ENCODE data around the gene ADGRL1. TPM values are rescaled to one million over a fixed set of nuclear protein-coding genes. Genes with fewer than 3 reads are reported as not detected.
"Not testable (repeated sequence)": the region's sequence is repeated elsewhere in the genome, so short reads cannot be mapped to it uniquely, and the experiment has no call there.

Gene ADGRL1
- total RNA-seq, 2 experiments from 2014 or later, result 6.3 to 7.7 TPM

DNA sequence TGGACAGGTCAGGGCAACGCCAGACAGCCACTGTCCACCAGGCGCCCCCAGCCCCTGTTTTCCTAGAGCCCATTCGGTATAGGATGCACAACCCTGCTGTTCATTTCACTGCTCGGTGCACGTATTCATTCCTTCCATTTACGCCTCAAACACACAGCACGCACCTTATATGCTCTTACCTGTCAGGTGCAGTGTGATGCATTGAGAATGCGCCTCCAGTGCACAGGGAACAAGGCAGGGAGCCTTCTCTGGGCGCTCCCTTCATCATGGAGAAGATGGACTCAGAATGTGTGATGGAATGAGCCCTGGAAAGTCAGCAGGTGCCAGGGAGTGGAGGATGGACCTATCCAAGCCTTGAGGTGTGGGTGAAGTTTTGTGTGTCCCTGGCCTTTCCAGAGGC is 4.2 kb upstream of the ADGRL1 start:
- H3K4me1 Mint-ChIP-seq (ENCODE audit: low read depth), result peaks cover 14% of the 10 kb centered on the region
- ATAC-seq; H3K27ac Mint-ChIP-seq; H3K36me3 Mint-ChIP-seq (ENCODE audit: low read depth); CTCF ChIA-PET; DNase-seq; POLR2A ChIA-PET; H3K9me3 Mint-ChIP-seq (ENCODE audit: insufficient read depth); H3K4me3 Mint-ChIP-seq: not testable (repeated sequence)
- H3K27me3 Mint-ChIP-seq (ENCODE audit: low read depth), result peaks cover 35% of the 10 kb centered on the region

DNA sequence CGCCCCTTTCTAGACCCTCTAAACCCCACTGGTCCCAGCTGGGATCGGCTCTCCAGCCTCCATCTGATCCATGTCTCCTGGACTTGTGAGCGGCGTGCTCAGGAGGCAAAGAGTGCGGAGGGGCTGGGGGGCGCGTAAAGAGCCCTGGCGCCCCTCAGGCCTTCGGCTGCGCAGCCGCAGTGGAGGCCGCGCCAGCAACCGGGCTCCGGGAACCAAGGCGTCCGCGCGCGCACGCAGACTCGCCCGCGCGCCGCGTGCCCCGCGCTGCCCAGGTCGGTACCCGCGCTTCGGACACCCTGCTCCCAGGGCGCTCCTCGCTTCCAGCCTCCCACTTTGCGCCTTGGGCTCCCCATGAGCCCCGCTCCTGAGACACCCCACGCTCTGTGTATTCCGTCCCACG is 3.4 kb upstream of the ADGRL1 start:
- DNase-seq; ATAC-seq; H3K36me3 Mint-ChIP-seq (ENCODE audit: low read depth); H3K4me3 Mint-ChIP-seq; H3K9me3 Mint-ChIP-seq (ENCODE audit: insufficient read depth); CTCF ChIA-PET; H3K27ac Mint-ChIP-seq: not testable (repeated sequence)
- Mint-ChIP-seq H3K27me3 (ENCODE audit: low read depth) (peaks cover 40% of the 10 kb centered on the region), H3K4me1 (ENCODE audit: low read depth) (peaks cover 20% of the 10 kb centered on the region)
- POLR2A ChIA-PET, result interaction anchor here (0.6 kb wide), 1 partner anchor 8 kb away, joined by 3 read pairs; no protein-coding TSS in a partner anchor

DNA sequence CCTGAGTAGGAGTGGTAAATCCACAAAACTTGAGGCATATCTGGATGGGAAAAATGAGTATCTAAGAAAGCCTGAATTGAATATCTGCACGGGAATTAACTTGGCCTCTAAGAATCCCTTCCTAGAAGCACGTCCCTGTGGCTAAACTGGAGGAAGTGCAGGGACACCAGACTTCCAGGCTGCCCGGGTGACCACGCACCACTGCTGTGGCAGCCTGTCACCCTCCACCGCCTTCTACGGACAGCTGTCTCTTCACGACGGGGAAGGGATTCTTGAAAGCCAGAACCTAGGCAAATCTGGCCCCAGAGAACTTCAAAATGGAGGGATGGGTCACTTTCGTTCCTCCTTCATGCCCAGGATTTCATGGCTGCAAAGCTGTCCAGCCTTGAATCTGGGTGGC is 2.5 kb upstream of the ADGRL1 start:
- DNase-seq; POLR2A ChIA-PET; H3K9me3 Mint-ChIP-seq (ENCODE audit: insufficient read depth); ATAC-seq; CTCF ChIA-PET; H3K27ac Mint-ChIP-seq; H3K36me3 Mint-ChIP-seq (ENCODE audit: low read depth); H3K4me3 Mint-ChIP-seq: not testable (repeated sequence)
- peaks cover 48% of the 10 kb centered on the region for H3K27me3 Mint-ChIP-seq (ENCODE audit: low read depth)
- H3K4me1 Mint-ChIP-seq (ENCODE audit: low read depth), result peaks cover 20% of the 10 kb centered on the region

DNA sequence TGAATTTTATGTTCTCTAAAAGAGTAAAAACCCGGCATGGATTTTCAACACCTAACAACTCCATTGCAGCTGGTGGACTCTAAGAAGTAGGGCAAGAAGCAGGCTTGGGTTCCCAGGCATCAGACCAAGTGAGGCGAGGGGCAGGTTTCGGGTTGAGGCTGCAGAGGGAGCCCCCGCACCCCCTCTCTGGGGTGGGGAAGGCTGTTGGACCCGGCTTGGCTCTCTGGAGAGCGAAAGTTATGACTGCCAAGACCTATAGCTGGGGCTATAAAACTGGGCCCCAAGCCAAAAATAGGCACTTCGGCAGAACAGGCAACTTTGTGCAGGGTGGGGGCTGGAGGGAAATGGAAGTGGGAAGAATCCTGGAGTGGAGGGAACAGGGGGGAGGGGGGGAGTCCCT is 1.8 kb upstream of the ADGRL1 start:
- H3K4me3 Mint-ChIP-seq, result peak overlapping the region; percentile 76
- POLR2A ChIA-PET; CTCF ChIA-PET; DNase-seq; ATAC-seq; H3K9me3 Mint-ChIP-seq (ENCODE audit: insufficient read depth); H3K27ac Mint-ChIP-seq; H3K36me3 Mint-ChIP-seq (ENCODE audit: low read depth): not testable (repeated sequence)
- peaks cover 52% of the 10 kb centered on the region for H3K27me3 Mint-ChIP-seq (ENCODE audit: low read depth)
- H3K4me1 Mint-ChIP-seq (ENCODE audit: low read depth), result peaks cover 22% of the 10 kb centered on the region

DNA sequence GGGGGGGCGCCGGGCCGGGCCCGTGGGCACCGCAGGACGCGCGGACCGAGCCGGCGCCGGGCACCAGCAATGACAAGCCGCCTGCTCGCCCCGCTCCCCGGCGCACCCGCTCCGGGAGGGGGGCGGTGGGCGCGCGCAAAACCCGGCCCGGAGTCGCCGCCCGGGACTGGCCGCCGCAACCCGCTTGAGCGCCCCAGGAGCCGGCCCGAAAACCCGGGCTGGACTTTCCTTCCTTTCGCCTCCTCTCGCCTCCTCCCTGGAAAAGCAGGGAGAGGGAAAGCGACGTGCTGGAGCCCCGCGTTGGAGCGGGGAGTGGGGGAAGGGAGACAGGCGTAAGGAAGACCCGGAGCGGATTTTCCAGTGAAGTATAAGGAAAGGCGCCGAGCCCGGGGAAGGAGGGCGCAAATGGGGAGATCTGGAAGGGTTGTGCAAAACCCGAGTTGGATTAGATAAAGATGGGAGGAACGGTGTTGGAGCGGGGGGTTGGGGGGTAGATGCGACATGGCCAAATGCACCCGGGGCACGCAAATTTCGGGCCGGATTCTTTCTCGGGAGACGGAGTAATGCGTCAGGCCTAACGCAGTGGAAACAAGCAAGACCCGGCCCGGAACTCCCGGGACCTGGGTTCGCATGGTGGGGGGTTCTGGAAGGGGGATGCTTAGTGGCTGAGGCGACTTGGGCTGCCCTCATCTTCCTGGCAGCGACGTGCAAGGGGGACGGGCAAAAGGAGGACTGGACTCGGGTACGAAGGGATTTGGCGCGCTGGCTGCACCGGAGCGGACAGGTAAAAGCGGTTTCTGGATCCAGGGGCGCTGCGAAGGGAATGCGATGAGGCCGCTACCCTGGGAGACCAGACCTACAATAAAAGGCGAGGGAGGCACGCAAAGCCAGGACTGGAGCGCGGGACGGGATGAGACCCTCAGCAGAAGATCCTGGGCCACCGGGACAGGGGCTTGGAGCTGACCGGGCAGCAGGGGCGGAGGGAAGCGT is 1.1 kb upstream of the ADGRL1 start:
- peak; percentile 71 for ATAC-seq
- H3K36me3 Mint-ChIP-seq (ENCODE audit: low read depth); POLR2A ChIA-PET; H3K9me3 Mint-ChIP-seq (ENCODE audit: insufficient read depth); CTCF ChIA-PET: not testable (repeated sequence)
- H3K4me3 Mint-ChIP-seq, result peak overlapping the region; percentile 76
- DNase-seq, result peak; percentile 80
- H3K4me1 Mint-ChIP-seq (ENCODE audit: low read depth), result peaks cover 22% of the 10 kb centered on the region
- peak overlapping the region; percentile 81 for H3K27ac Mint-ChIP-seq
- H3K27me3 Mint-ChIP-seq (ENCODE audit: low read depth), result peaks cover 52% of the 10 kb centered on the region

DNA sequence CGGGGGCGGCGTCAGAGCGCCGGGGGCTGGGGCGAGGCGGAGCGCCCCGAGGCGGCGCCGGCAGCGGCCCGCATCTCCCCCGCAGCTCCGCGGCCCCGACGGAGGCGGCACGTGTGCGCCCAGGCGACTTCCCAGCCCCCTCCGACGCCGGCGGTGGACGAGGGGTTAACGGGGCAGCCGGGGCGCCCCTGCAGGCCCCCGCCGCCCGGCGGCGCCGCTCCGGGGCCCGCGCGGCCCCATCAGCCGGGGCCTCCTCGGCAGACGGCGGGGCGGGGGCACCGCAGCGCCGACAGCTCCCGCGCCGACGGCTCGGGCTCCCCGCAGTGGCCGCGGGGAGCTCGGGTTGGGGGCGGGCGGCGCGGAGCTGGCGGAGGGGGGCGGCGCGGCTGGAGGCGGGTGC is 339 bp upstream of the ADGRL1 start:
- H3K9me3 Mint-ChIP-seq (ENCODE audit: insufficient read depth); POLR2A ChIA-PET; DNase-seq; CTCF ChIA-PET; H3K36me3 Mint-ChIP-seq (ENCODE audit: low read depth); H3K27ac Mint-ChIP-seq; ATAC-seq; H3K4me3 Mint-ChIP-seq: not testable (repeated sequence)
- peaks cover 22% of the 10 kb centered on the region for H3K4me1 Mint-ChIP-seq (ENCODE audit: low read depth)
- peaks cover 53% of the 10 kb centered on the region for H3K27me3 Mint-ChIP-seq (ENCODE audit: low read depth)

DNA sequence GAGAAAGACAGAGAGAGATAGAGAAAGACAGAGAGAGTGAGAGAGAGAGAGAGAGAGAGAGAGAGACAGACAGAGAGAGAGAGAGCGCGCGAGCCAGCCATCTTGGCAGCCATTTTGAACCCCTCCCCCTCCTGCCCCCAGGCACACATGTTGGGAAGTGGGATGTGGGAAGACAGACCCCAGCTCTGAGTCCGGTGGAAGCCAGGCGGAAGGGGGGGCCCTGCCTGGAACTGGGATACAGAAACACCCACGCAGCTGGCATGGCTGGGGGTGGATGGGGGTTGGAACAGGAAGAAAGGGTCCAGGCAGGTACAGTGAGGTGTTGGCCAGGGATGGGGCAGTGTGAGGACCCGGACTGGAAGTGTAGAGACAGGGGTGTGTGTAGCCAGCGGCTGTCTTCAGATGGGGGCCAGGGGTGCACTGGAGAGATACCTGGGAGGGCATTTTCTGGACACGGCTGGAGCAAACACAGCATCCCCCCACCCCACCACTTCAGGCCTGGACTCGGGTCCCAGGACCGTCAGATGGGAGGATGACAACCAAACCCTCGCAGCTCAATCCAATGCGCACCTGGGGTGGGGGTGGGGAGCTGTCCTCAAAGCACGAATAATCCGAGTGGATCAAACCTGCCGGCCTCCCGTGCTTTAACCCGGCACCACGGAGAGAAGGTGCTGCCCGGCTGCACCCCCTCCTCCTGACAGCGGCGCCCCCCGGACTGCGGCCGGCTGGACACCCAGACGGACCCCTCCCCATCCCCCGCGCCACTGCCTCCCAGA is 1.1 kb downstream of the ADGRL1 start:
- H3K4me1 Mint-ChIP-seq (ENCODE audit: low read depth), result peaks cover 25% of the 10 kb centered on the region
- peaks cover 49% of the 10 kb centered on the region for H3K27me3 Mint-ChIP-seq (ENCODE audit: low read depth)
- H3K9me3 Mint-ChIP-seq (ENCODE audit: insufficient read depth); ATAC-seq; H3K36me3 Mint-ChIP-seq (ENCODE audit: low read depth); DNase-seq; POLR2A ChIA-PET: not testable (repeated sequence)
- peak overlapping the region; percentile 61 for H3K27ac Mint-ChIP-seq
- CTCF ChIA-PET, result interaction anchor here (1.1 kb wide), 1 partner anchor 143 kb away, joined by 3 read pairs; no protein-coding TSS in a partner anchor
- peak overlapping the region; percentile 61 for H3K4me3 Mint-ChIP-seq

DNA sequence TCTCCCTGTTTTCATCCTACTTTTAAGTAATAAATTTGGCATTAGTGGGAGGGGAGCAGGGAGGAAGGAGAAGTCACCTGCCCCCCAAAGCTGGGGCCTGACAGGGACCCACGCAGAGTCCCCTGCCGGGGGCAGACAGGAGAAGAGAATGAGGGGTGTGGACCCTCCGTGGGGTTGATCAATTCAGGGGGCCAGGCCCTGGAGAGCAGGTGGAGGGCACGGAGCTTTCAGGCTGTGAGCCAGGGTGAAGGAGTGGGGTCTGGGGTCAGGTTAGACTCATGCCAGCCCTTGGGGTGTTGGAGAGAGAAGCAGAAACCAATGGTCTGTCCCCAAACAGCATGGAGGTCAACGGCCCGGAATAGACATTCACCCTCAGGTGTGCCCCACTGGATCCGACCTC is 1.8 kb downstream of the ADGRL1 start:
- POLR2A ChIA-PET, result not testable (repeated sequence)
- H3K27ac Mint-ChIP-seq, result peak overlapping the region; percentile 61

DNA sequence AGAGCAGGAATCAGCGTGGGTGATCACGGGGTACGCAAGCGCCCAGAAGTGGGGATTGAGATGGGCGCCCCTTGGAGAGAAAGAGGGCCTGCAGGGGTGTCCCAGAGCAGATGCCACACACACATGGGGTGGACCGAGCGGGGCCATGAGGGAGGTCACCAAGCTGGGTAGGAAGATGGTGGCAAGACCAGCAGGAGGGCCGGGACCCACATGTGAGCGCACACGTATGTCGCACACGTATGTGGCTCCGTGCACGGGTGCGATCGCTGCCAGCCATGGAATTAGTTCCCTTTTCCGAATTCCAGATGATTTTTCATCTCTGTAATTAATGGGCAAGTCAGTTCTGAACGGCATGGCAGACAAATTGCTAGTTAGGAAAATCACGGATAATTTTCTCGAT is 2.2 kb downstream of the ADGRL1 start:
- H3K9me3 Mint-ChIP-seq (ENCODE audit: insufficient read depth); H3K27ac Mint-ChIP-seq; POLR2A ChIA-PET; H3K4me3 Mint-ChIP-seq; DNase-seq; CTCF ChIA-PET; ATAC-seq; H3K36me3 Mint-ChIP-seq (ENCODE audit: low read depth): not testable (repeated sequence)
- Mint-ChIP-seq H3K27me3 (ENCODE audit: low read depth) (peaks cover 41% of the 10 kb centered on the region), H3K4me1 (ENCODE audit: low read depth) (peaks cover 22% of the 10 kb centered on the region)

More for the DNA sequence above, 1.8 kb downstream of the ADGRL1 start:
- DNase-seq; H3K36me3 Mint-ChIP-seq (ENCODE audit: low read depth); ATAC-seq; H3K9me3 Mint-ChIP-seq (ENCODE audit: insufficient read depth): not testable (repeated sequence)
- H3K27me3 Mint-ChIP-seq (ENCODE audit: low read depth), result peaks cover 45% of the 10 kb centered on the region
- H3K4me3 Mint-ChIP-seq, result peak overlapping the region; percentile 61
- CTCF ChIA-PET, result interaction anchor here (1.1 kb wide), 1 partner anchor 144 kb away, joined by 3 read pairs; no protein-coding TSS in a partner anchor
- peaks cover 22% of the 10 kb centered on the region for H3K4me1 Mint-ChIP-seq (ENCODE audit: low read depth)

DNA sequence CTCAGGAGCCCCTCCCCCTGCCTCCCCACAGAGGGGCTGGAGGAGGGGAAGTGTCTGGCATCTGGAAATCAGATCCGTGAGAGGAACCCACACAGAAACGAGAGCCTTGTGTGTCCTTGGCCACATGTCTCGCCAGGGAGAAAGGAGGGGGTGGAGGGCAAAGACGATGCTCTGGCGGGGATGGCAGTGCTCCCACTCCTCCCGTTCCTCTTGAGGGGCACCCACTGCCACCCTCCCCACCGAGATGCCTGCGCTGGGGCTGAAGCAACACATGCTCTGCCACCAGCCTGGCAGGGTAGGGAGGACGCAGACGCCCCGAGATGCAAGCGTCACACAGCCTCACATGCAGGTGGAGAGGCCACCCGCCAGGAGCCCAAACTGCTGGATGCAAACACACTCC is 2.8 kb downstream of the ADGRL1 start:
- H3K27ac Mint-ChIP-seq, result no peak overlapping the region
- peaks cover 35% of the 10 kb centered on the region for H3K27me3 Mint-ChIP-seq (ENCODE audit: low read depth)
- CTCF ChIA-PET, result interaction anchor here (1.8 kb wide), 1 partner anchor 145 kb away, joined by 6 read pairs; no protein-coding TSS in a partner anchor
- H3K36me3 Mint-ChIP-seq (ENCODE audit: low read depth), result no peaks in the 10 kb centered on the region
- no peak overlapping the region for H3K4me3 Mint-ChIP-seq
- H3K4me1 Mint-ChIP-seq (ENCODE audit: low read depth), result peaks cover 22% of the 10 kb centered on the region
- ATAC-seq (no peak), DNase-seq (no peak)
- POLR2A ChIA-PET, result no interaction called here
- H3K9me3 Mint-ChIP-seq (ENCODE audit: insufficient read depth), result no peaks in the 10 kb centered on the region

DNA sequence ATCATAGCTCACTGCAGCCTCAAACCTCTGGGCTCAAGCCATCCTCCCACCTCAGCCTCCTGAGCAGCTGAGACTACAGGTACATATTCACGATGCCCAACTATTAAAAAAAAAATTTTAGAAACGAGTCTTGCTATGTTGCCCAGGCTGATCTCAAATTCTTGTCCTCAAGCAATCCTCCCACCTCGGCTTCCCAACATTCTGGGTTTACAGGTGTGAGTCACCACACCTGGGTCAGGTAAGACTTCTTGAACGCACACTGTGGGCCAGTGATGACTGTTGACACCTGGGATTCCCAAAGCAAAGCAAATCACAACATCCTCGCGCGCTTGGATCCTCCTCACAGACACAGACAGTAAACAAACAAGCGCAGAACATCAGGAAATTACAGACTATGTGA is 4.5 kb downstream of the ADGRL1 start:
- H3K4me3 Mint-ChIP-seq; H3K9me3 Mint-ChIP-seq (ENCODE audit: insufficient read depth): not testable (repeated sequence)
- CTCF ChIA-PET, result interaction anchor here (0.9 to 1.8 kb wide), 2 partner anchors 65 to 147 kb away, joined by 3 to 6 read pairs; partner anchors contain the start of gene ASF1B

More for the DNA sequence above, 4.5 kb downstream of the ADGRL1 start:
- H3K36me3 Mint-ChIP-seq (ENCODE audit: low read depth); DNase-seq; ATAC-seq; H3K27ac Mint-ChIP-seq; POLR2A ChIA-PET: not testable (repeated sequence)
- H3K4me1 Mint-ChIP-seq (ENCODE audit: low read depth), result peaks cover 16% of the 10 kb centered on the region
- peaks cover 24% of the 10 kb centered on the region for H3K27me3 Mint-ChIP-seq (ENCODE audit: low read depth)

Measured in activated CD8-positive, alpha-beta T cell treated with anti-CD3 and anti-CD28 coated beads, Interleukin-2, amount 10 ng/mL, durations not matched to agents 7 days and 5 days (primary cell).